ENCODE measurements around the gene NUMBL. TPM values are rescaled to one million over a fixed set of nuclear protein-coding genes. Genes with fewer than 3 reads are reported as not detected.

NUMBL gene
- total and polyA plus RNA-seq, 11 donors = 7.3 to 29.1 (median 10.6) TPM

DNA sequence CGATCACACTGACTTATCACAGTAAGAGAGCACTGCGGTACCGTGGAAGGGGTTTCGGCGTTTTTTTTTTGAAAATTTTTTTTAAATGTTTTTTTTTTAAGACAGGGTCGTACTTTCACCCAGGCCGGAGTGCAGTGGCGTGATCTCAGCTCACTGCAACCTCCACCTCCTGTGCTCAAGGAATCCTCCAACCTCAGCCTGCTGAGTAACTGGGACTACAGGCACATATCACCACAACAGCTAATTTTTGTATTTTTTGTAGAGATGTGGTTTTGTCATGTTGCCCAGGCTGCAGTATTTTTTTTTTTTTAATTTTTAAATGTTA lies 70.3 kb downstream of the NUMBL start:
- no peak overlapping the region for H3K4me3 ChIP-seq
- H3K27ac ChIP-seq = peak overlapping the region in 10 of 12 donors; percentile 1 to 86 (median 66)
- H3K4me1 ChIP-seq = peaks cover 0 to 11% (median 4%) of the 10 kb centered on the region in 12 donors
- no peak for TF ChIP-seq POLR2A (IDR thresholded peaks at IDR 0.05)
- TF ChIP-seq, protein P1, sequence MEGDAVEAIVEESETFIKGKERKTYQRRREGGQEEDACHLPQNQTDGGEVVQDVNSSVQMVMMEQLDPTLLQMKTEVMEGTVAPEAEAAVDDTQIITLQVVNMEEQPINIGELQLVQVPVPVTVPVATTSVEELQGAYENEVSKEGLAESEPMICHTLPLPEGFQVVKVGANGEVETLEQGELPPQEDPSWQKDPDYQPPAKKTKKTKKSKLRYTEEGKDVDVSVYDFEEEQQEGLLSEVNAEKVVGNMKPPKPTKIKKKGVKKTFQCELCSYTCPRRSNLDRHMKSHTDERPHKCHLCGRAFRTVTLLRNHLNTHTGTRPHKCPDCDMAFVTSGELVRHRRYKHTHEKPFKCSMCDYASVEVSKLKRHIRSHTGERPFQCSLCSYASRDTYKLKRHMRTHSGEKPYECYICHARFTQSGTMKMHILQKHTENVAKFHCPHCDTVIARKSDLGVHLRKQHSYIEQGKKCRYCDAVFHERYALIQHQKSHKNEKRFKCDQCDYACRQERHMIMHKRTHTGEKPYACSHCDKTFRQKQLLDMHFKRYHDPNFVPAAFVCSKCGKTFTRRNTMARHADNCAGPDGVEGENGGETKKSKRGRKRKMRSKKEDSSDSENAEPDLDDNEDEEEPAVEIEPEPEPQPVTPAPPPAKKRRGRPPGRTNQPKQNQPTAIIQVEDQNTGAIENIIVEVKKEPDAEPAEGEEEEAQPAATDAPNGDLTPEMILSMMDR (IDR thresholded peaks at IDR 0.05) = no peak
- H3K27me3 ChIP-seq = no peaks in the 10 kb centered on the region
- H3K36me3 ChIP-seq = peaks cover 0 to 100% (median 54%) of the 10 kb centered on the region in 9 donors
- no peak for ATAC-seq
- intact Hi-C loops (cut with DNase I) = no loop called here
- peak in 1 of 5 donors; percentile 9 for DNase-seq
- 48 to 69% (median 54%) methylated on average over 8 of the region's 8 CpGs for WGBS, 4 donors
- H3K9me3 ChIP-seq = no peaks in the 10 kb centered on the region

DNA sequence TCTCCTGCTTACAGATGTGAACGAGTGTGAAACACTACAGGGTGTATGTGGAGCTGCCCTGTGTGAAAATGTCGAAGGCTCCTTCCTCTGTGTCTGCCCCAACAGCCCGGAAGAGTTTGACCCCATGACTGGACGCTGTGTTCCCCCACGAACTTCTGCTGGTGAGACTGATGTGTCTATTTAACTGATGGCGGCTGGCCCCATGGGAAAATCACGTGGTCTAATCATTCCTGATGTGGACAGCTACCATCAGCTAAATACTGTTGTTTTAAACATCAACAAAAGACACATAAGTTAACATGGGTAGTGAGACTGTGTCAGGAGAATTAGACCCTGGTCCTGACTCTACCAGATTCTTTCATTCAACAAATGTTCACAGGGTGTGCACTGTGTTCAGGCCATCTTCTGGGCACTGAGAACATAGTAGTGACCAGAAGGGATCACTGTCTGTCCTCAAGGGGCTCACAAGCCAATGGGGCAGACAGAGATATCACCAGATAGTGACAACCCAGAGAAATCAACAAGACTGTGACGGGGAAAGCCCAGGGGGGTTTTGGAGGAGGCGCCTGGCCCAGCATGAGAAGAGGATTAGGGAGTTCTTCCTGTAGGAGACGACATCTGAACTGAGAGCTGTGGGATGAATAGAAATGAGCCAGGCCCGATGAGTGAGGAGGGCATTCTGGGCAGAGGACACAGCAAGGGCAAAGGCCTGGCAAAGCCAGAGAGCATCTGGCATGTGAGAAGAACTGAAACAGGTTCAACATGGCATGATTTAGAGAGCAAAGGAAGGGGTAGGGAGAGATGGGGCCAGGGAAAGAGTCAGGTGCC lies 70.9 kb downstream of the NUMBL start:
- peak overlapping the region; percentile 1 to 86 (median 64) for H3K27ac ChIP-seq
- no peaks in the 10 kb centered on the region for H3K9me3 ChIP-seq
- peaks cover 0 to 16% (median 7%) of the 10 kb centered on the region in 12 donors for H3K4me1 ChIP-seq
- peaks cover 0 to 95% (median 54%) of the 10 kb centered on the region in 9 donors for H3K36me3 ChIP-seq
- TF ChIP-seq, protein P1 (IDR thresholded peaks at IDR 0.05) = no peak
- no peak for TF ChIP-seq POLR2A (IDR thresholded peaks at IDR 0.05)
- ATAC-seq (peak; percentile 57 to 86 (median 64)), DNase-seq (peak in 2 of 5 donors; percentile 49 to 59)
- no peaks in the 10 kb centered on the region for H3K27me3 ChIP-seq
- no peak overlapping the region for H3K4me3 ChIP-seq
- intact Hi-C loops (cut with DNase I) = no loop called here
- 68 to 77% (median 71%) methylated on average over 10 to 11 of the region's 11 CpGs for WGBS, 4 donors

DNA sequence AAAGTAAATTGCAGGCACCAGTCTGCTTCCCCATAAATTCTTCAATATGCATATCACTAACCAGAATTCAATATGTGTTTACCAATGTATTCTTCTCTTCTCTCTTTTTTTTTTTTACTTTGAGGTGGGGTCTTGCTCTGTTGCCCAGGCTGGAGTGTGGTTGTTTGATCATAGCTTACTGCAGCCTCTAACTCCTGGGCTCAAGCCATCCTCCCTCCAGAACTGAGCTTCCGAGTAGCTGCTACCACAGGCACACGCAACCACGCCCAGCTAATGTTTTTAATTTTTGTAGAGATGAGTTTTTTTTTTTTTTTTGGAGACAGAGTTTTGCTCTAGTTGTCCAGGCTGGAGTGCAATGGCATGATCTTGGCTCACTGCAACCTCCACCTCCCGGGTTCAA lies 72.5 kb downstream of the NUMBL start:
- WGBS, 4 donors = 88 to 95% (median 90%) methylated on average over 4 of the region's 4 CpGs
- no peaks in the 10 kb centered on the region for H3K9me3 ChIP-seq
- H3K4me3 ChIP-seq = no peak overlapping the region
- intact Hi-C loops (cut with DNase I) = no loop called here
- ATAC-seq = no peak
- peaks cover 0 to 87% (median 41%) of the 10 kb centered on the region in 9 donors for H3K36me3 ChIP-seq
- H3K27me3 ChIP-seq = no peaks in the 10 kb centered on the region
- peaks cover 0 to 30% (median 11%) of the 10 kb centered on the region in 12 donors for H3K4me1 ChIP-seq
- DNase-seq = peak in 1 of 5 donors; percentile 3
- TF ChIP-seq, protein P1 (IDR thresholded peaks at IDR 0.05) = no peak
- TF ChIP-seq POLR2A (IDR thresholded peaks at IDR 0.05) = no peak
- H3K27ac ChIP-seq = no peak overlapping the region

DNA sequence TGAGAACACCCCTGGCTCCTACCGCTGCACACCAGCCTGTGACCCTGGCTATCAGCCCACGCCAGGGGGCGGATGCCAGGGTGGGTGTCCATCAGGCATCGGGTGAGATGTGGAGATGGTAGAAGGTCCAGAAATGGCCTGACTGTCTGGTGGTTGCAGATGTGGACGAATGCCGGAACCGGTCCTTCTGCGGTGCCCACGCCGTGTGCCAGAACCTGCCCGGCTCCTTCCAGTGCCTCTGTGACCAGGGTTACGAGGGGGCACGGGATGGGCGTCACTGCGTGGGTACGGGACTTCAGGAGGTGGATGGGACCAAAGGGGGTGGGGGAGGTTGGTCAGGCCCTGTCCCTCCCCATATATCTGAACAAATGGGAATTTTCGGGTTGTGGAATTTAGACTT lies 73.5 kb downstream of the NUMBL start:
- Histone ChIP-seq H3K36me3 (peaks cover 0 to 87% (median 35%) of the 10 kb centered on the region in 9 donors), H3K27me3 (no peaks in the 10 kb centered on the region), H3K27ac (peak overlapping the region in 1 of 12 donors; percentile 11), H3K4me3 (no peak overlapping the region), H3K4me1 (peaks cover 0 to 30% (median 11%) of the 10 kb centered on the region in 12 donors), H3K9me3 (no peaks in the 10 kb centered on the region)
- 90 to 98% (median 94%) methylated on average over 17 of the region's 17 CpGs for WGBS, 4 donors
- intact Hi-C loops (cut with DNase I) = no loop called here
- TF ChIP-seq POLR2A (IDR thresholded peaks at IDR 0.05) = no peak
- TF ChIP-seq, protein P1 (IDR thresholded peaks at IDR 0.05) = no peak
- ATAC-seq = no peak
- DNase-seq = peak in 1 of 5 donors; percentile 18

Measured in heart left ventricle (tissue), 16 donors.